PC-9 (cell line): ENCODE results near the gene GPC5. TPM values are rescaled to one million over a fixed set of nuclear protein-coding genes. Genes with fewer than 3 reads are reported as not detected.

Experiments used
- BruUV-seq: library from RNA; stranded (reverse); fragments of 400-500 nt; replicated peaks from 2 replicates; lab custom pipeline; 2021; lab: Mats Ljungman, UMichigan
- CTCF ChIA-PET: fragments of 300-600 bp; sonication (Branson Sonifier 250); formaldehyde crosslinking; loops from one replicate; lab custom pipeline; 2022; ENCODE audit warnings: antibody characterized with exemption; lab: Charles Lee
- POLR2A ChIA-PET: fragments of 300-600 bp; sonication (Branson Sonifier 250); formaldehyde crosslinking; loops from one replicate; lab custom pipeline; 2022; ENCODE audit warnings: antibody characterized with exemption; ENCODE audit not compliant: unreplicated experiment; lab: Charles Lee
- DNase-seq, 2 experiments: peaks; one replicate each; pipeline versions ENCODE4 v3.0.0 to v3.0.0-alpha.2; 2015 to 2022; ENCODE audit warnings: mixed read lengths in 1 of 2
- H2AFZ ChIP-seq: fragments of 200-600 bp; sonication (generic); 2 replicates; pipeline ENCODE4 v1.8.1; 2017; ENCODE audit warnings: antibody characterized with exemption
- H3F3A ChIP-seq: fragments of 200-600 bp; sonication (generic); 2 replicates; pipeline ENCODE4 v1.8.1; 2017; ENCODE audit warnings: antibody characterized with exemption, mild to moderate bottlenecking, low read depth; ENCODE audit not compliant: insufficient read depth
- H3K27ac ChIP-seq: fragments of 200-600 bp; sonication (generic); 2 replicates; pipeline ENCODE4 v1.6.1; 2016; ENCODE audit warnings: mixed run types
- H3K27me3 ChIP-seq: fragments of 200-600 bp; sonication (generic); 2 replicates; pipeline ENCODE4 v1.6.1; 2016; ENCODE audit warnings: low read depth, mixed run types; ENCODE audit not compliant: insufficient read depth
- H3K36me3 ChIP-seq: fragments of 200-600 bp; sonication (generic); 2 replicates; pipeline ENCODE4 v1.6.1; 2016; ENCODE audit warnings: low read depth, mixed run types
- H3K4me1 ChIP-seq: fragments of 200-600 bp; sonication (generic); replicated peaks from 2 replicates; pipeline ENCODE4 v1.6.1; 2016; ENCODE audit warnings: mixed run types; ENCODE audit not compliant: insufficient read depth
- H3K4me2 ChIP-seq: fragments of 200-600 bp; sonication (generic); 2 replicates; pipeline ENCODE4 v1.6.1; 2017; ENCODE audit warnings: mixed run types
- H3K4me3 ChIP-seq: fragments of 200-600 bp; sonication (generic); 2 replicates; pipeline ENCODE4 v1.6.1; 2016; ENCODE audit warnings: mixed run types
- H3K79me2 ChIP-seq: fragments of 200-600 bp; sonication (generic); 2 replicates; pipeline ENCODE4 v1.6.1; 2017; ENCODE audit warnings: low read depth, mixed run types
- H3K9me2 ChIP-seq: fragments of 200-600 bp; sonication (generic); 2 replicates; pipeline ENCODE4 v1.8.1; 2017; ENCODE audit warnings: mild to moderate bottlenecking; ENCODE audit not compliant: insufficient read depth
- H3K9me3 ChIP-seq: fragments of 200-600 bp; sonication (generic); 2 replicates; pipeline ENCODE4 v1.8.1; 2016; ENCODE audit warnings: low read depth; ENCODE audit not compliant: insufficient read depth
- H4K20me1 ChIP-seq: fragments of 200-600 bp; sonication (generic); 2 replicates; pipeline ENCODE4 v1.8.1; 2017; ENCODE audit not compliant: insufficient read depth
- EZH2 ChIP-seq: fragments of 200-600 bp; sonication (generic); IDR thresholded peaks from 2 replicates; pipeline ENCODE4 v1.8.0; 2017; ENCODE audit warnings: antibody characterized with exemption, low read depth
- intact Hi-C: fragments of 100-400 bp; cut with micrococcal nuclease; formaldehyde crosslinking; loops from one replicate; pipeline ENCODE4 v1.10.0; 2022; ENCODE audit not compliant: unreplicated experiment
- total RNA-seq: library from RNA; stranded (reverse); gene quantifications from 2 replicates; pipeline ENCODE4 v1.2.3, GENCODE V29; 2021
- TF ChIP-seq, protein P1 (sequence below): fragments of 200-600 bp; sonication (generic); conservative IDR thresholded peaks from 2 replicates; pipeline ENCODE4 v1.6.1; 2017; ENCODE audit warnings: mixed run types, antibody characterized with exemption, mild to moderate bottlenecking, moderate library complexity

Gene GPC5
- total RNA-seq, 1 experiment from 2014 or later: not detected

DNA sequence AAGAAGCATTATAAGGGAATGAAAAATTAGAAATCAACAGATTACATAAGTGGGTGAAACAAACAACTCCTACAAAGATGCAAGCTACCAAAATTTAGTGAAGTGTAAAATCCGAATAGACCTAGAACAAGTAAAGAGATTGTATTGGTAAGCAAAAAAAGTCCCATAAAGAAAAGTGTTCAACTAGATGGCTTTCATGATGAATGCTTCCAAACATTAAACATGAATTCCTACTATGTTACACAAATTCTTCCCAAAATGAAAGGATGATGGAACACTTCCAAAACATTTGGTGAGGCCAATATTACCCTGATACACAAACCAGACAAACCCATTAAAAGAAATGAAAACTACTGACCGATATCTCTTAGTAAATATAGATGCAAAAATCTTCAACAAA lies 139.0 kb downstream of the GPC5 start:
- DNase-seq: no peak
- Histone ChIP-seq H3K27ac (no peak overlapping the region), H3K4me1 (no peaks in the 10 kb centered on the region), H3K79me2 (no peaks in the 10 kb centered on the region), H3K4me3 (no peak overlapping the region), H3F3A (no peaks in the 10 kb centered on the region), H3K36me3 (no peaks in the 10 kb centered on the region), H3K9me2 (no peaks in the 10 kb centered on the region), H2AFZ (no peak overlapping the region), H3K27me3 (no peaks in the 10 kb centered on the region), H4K20me1 (no peaks in the 10 kb centered on the region), H3K4me2 (no peak overlapping the region), H3K9me3 (no peaks in the 10 kb centered on the region)
- POLR2A ChIA-PET: no interaction called here
- intact Hi-C loops: no loop called here
- TF ChIP-seq, protein P1, sequence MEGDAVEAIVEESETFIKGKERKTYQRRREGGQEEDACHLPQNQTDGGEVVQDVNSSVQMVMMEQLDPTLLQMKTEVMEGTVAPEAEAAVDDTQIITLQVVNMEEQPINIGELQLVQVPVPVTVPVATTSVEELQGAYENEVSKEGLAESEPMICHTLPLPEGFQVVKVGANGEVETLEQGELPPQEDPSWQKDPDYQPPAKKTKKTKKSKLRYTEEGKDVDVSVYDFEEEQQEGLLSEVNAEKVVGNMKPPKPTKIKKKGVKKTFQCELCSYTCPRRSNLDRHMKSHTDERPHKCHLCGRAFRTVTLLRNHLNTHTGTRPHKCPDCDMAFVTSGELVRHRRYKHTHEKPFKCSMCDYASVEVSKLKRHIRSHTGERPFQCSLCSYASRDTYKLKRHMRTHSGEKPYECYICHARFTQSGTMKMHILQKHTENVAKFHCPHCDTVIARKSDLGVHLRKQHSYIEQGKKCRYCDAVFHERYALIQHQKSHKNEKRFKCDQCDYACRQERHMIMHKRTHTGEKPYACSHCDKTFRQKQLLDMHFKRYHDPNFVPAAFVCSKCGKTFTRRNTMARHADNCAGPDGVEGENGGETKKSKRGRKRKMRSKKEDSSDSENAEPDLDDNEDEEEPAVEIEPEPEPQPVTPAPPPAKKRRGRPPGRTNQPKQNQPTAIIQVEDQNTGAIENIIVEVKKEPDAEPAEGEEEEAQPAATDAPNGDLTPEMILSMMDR: no peak
- no TSS peak for BruUV-seq
- CTCF ChIA-PET: no interaction called here

- POLR2A ChIA-PET: no interaction called here
- DNase-seq: no peak
- H3K36me3 ChIP-seq: no peaks in the 10 kb centered on the region
- BruUV-seq: no TSS peak
- CTCF ChIA-PET: no interaction called here
- intact Hi-C loops: no loop called here
- H3K9me3 ChIP-seq: no peaks in the 10 kb centered on the region
- H3K4me2 ChIP-seq: no peak overlapping the region
- H3K4me3 ChIP-seq: no peak overlapping the region
- no peak for TF ChIP-seq EZH2
- no peak overlapping the region for H2AFZ ChIP-seq
- H3K27me3 ChIP-seq: no peaks in the 10 kb centered on the region
- H4K20me1 ChIP-seq: no peaks in the 10 kb centered on the region
- no peak overlapping the region for H3K27ac ChIP-seq
- H3F3A ChIP-seq: no peaks in the 10 kb centered on the region
- H3K4me1 ChIP-seq: no peaks in the 10 kb centered on the region
- no peaks in the 10 kb centered on the region for H3K9me2 ChIP-seq
- H3K79me2 ChIP-seq: no peaks in the 10 kb centered on the region
These were observed 141.1 kb downstream of the GPC5 start for GRCh38 chr13:91539286-91540157.

GRCh38 chr13:91540158-91540736 lies 141.8 kb downstream of the GPC5 start:
- no peaks in the 10 kb centered on the region for H3K79me2 ChIP-seq
- H3F3A ChIP-seq: no peaks in the 10 kb centered on the region
- no peaks in the 10 kb centered on the region for H4K20me1 ChIP-seq
- H3K4me1 ChIP-seq: no peaks in the 10 kb centered on the region
- H3K9me3 ChIP-seq: no peaks in the 10 kb centered on the region
- TF ChIP-seq EZH2: no peak
- TF ChIP-seq, protein P1: no peak
- no peak overlapping the region for H3K4me3 ChIP-seq
- ChIA-PET POLR2A (no interaction called here), CTCF (no interaction called here)
- no peak overlapping the region for H3K27ac ChIP-seq
- no peak for DNase-seq
- H3K36me3 ChIP-seq: no peaks in the 10 kb centered on the region
- H3K4me2 ChIP-seq: no peak overlapping the region
- no peak overlapping the region for H2AFZ ChIP-seq
- BruUV-seq: no TSS peak
- no peaks in the 10 kb centered on the region for H3K27me3 ChIP-seq
- intact Hi-C loops: no loop called here
- H3K9me2 ChIP-seq: no peaks in the 10 kb centered on the region
